NCI-H2227 (cell line): ENCODE results near the gene FNTB.
A peak's percentile ranks its signal among the peaks of the same experiment; 100 is the strongest.
"Not testable (repeated sequence)": the region's sequence is repeated elsewhere in the genome, so short reads cannot be mapped to it uniquely, and the experiment has no call there.

Experiments used
- DNase-seq: peaks from one replicate; lab custom pipeline; 2025; ENCODE audit not compliant: unreplicated experiment; lab: John Stamatoyannopoulos, UW

Gene FNTB

GRCh38 chr14:65011538-65011937 is 24.8 kb downstream of the FNTB start:
- DNase-seq, result no peak

- DNase-seq, result no peak
Measured at GRCh38 chr14:65012353-65012752, 25.7 kb downstream of the FNTB start.

GRCh38 chr14:65015391-65015790 is 28.7 kb downstream of the FNTB start:
- no peak for DNase-seq

- no peak for DNase-seq
Measured at GRCh38 chr14:65016471-65016870, 29.8 kb downstream of the FNTB start.

GRCh38 chr14:65019944-65020566 is 33.4 kb downstream of the FNTB start:
- peak; percentile 75 for DNase-seq

GRCh38 chr14:65024957-65025356 is 38.3 kb downstream of the FNTB start:
- DNase-seq, result no peak

- peak; percentile 35 for DNase-seq
Measured at GRCh38 chr14:65025818-65026217, 39.1 kb downstream of the FNTB start.

GRCh38 chr14:65026526-65026925 is 39.8 kb downstream of the FNTB start:
- DNase-seq, result no peak

GRCh38 chr14:65027127-65027799 is 40.6 kb downstream of the FNTB start:
- no peak for DNase-seq

GRCh38 chr14:65028937-65029336 is 42.2 kb downstream of the FNTB start:
- no peak for DNase-seq

GRCh38 chr14:65031321-65031720 is 44.6 kb downstream of the FNTB start:
- DNase-seq, result not testable (repeated sequence)

- DNase-seq, result no peak
Measured at GRCh38 chr14:65032319-65032718, 45.6 kb downstream of the FNTB start.

GRCh38 chr14:65033181-65033580 is 46.5 kb downstream of the FNTB start:
- no peak for DNase-seq

- DNase-seq, result no peak
Measured at GRCh38 chr14:65034021-65034420, 47.3 kb downstream of the FNTB start.

GRCh38 chr14:65035049-65035448 is 48.4 kb downstream of the FNTB start:
- DNase-seq, result no peak

GRCh38 chr14:65038966-65039365 is 52.3 kb downstream of the FNTB start:
- DNase-seq, result no peak

GRCh38 chr14:65040666-65041433 is 54.2 kb downstream of the FNTB start:
- no peak for DNase-seq

- no peak for DNase-seq
Measured at GRCh38 chr14:65041434-65041915, 54.8 kb downstream of the FNTB start.

GRCh38 chr14:65042296-65042695 is 55.6 kb downstream of the FNTB start:
- DNase-seq, result no peak

GRCh38 chr14:65042731-65043372 is 56.2 kb downstream of the FNTB start:
- no peak for DNase-seq

GRCh38 chr14:65043893-65044595 is 57.3 kb downstream of the FNTB start:
- no peak for DNase-seq
